ENCODE data around the gene RAPGEF4. TPM values are rescaled to one million over a fixed set of nuclear protein-coding genes. Genes with fewer than 3 reads are reported as not detected.

RAPGEF4 gene
- total RNA-seq, 1 experiment from 2014 or later: not detected

DNA sequence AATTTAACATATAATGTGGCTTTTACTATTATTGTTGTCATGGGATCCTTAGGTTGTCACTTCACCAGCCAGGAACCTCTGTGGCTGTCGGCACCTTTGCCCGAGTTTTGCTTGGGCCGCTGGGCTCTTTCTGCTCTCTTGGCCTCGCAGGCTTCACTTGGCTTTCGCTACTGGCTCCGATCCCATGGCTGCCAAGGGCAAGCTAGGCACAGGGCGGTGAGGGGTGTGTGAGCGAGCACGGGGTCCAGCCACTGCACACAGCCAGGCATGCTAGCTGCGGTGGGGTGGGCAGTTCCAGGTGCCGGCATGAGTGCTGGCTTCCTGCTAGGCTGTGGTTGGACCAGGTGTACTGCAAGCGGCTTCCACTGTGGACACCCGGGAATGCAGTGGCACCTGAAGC is 23.4 kb upstream of the RAPGEF4 start:
- no TSS peak for BruUV-seq (replicated peaks)
- no peak for TF ChIP-seq EZH2 (IDR thresholded peaks at IDR 0.05; ENCODE audit: low read depth)
- TF ChIP-seq, protein P1, sequence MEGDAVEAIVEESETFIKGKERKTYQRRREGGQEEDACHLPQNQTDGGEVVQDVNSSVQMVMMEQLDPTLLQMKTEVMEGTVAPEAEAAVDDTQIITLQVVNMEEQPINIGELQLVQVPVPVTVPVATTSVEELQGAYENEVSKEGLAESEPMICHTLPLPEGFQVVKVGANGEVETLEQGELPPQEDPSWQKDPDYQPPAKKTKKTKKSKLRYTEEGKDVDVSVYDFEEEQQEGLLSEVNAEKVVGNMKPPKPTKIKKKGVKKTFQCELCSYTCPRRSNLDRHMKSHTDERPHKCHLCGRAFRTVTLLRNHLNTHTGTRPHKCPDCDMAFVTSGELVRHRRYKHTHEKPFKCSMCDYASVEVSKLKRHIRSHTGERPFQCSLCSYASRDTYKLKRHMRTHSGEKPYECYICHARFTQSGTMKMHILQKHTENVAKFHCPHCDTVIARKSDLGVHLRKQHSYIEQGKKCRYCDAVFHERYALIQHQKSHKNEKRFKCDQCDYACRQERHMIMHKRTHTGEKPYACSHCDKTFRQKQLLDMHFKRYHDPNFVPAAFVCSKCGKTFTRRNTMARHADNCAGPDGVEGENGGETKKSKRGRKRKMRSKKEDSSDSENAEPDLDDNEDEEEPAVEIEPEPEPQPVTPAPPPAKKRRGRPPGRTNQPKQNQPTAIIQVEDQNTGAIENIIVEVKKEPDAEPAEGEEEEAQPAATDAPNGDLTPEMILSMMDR (conservative IDR thresholded peaks at IDR 0.05): no peak
- Histone ChIP-seq H3K9me2 (ENCODE audit: insufficient read depth) (no peaks in the 10 kb centered on the region), H4K20me1 (ENCODE audit: insufficient read depth) (no peaks in the 10 kb centered on the region), H2AFZ (no peak overlapping the region), H3K27me3 (ENCODE audit: insufficient read depth, low read depth) (no peaks in the 10 kb centered on the region), H3F3A (ENCODE audit: insufficient read depth, low read depth) (peaks cover 8% of the 10 kb centered on the region), H3K4me3 (no peak overlapping the region), H3K4me1 (replicated peaks; ENCODE audit: insufficient read depth) (peaks cover 10% of the 10 kb centered on the region), H3K4me2 (no peak overlapping the region), H3K36me3 (ENCODE audit: low read depth) (no peaks in the 10 kb centered on the region), H3K27ac (no peak overlapping the region), H3K79me2 (ENCODE audit: low read depth) (no peaks in the 10 kb centered on the region), H3K9me3 (ENCODE audit: insufficient read depth, low read depth) (no peaks in the 10 kb centered on the region; the same call in 1 of the 2 replicates)
- ChIA-PET CTCF (no interaction called here), POLR2A (ENCODE audit: unreplicated experiment) (no interaction called here)
- intact Hi-C loops (cut with micrococcal nuclease; ENCODE audit: unreplicated experiment): loop anchor here (5.0 kb wide), 2 partner anchors 230 to 1005 kb away; no protein-coding TSS in a partner anchor
- no peak for DNase-seq

DNA sequence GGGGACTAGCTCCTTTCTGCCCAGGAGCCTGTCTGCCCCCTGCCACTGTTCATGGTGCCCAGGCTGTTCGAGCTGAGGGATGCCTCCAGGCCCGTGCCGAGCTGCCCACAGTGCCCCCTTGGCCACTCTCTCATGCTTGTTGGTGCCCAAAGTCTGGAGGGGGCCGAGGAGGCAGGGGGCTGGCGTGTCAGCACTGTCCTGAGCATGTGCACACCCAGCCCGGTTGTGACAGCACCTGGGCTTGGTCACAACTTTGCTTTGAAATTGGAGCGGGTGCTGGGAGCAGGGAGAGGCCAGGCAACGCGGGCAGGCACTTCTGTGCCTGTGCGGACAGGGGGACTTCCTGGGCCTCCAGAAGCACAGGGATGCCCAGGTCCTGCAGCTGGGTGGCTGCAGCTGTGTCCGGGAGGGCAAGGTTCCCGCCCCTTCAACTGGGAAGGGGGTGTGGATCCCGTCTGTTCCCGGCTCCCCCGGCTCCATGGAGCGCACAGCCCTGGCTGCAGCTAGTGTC is 22.2 kb upstream of the RAPGEF4 start:
- Histone ChIP-seq H3K79me2 (ENCODE audit: low read depth) (no peaks in the 10 kb centered on the region), H3F3A (ENCODE audit: insufficient read depth, low read depth) (peaks cover 8% of the 10 kb centered on the region), H3K4me2 (no peak overlapping the region), H4K20me1 (ENCODE audit: insufficient read depth) (no peaks in the 10 kb centered on the region), H3K27ac (no peak overlapping the region), H3K27me3 (ENCODE audit: insufficient read depth, low read depth) (no peaks in the 10 kb centered on the region), H2AFZ (no peak overlapping the region), H3K9me2 (ENCODE audit: insufficient read depth) (no peaks in the 10 kb centered on the region), H3K4me3 (no peak overlapping the region), H3K36me3 (ENCODE audit: low read depth) (no peaks in the 10 kb centered on the region), H3K4me1 (replicated peaks; ENCODE audit: insufficient read depth) (peaks cover 10% of the 10 kb centered on the region), H3K9me3 (ENCODE audit: insufficient read depth, low read depth) (no peaks in the 10 kb centered on the region; the same call in 1 of the 2 replicates)
- ChIA-PET POLR2A (ENCODE audit: unreplicated experiment) (no interaction called here), CTCF (no interaction called here)
- DNase-seq: no peak
- BruUV-seq (replicated peaks): no TSS peak
- intact Hi-C loops (cut with micrococcal nuclease; ENCODE audit: unreplicated experiment): loop anchor here (5.0 kb wide), 2 partner anchors 231 to 1006 kb away; no protein-coding TSS in a partner anchor
- no peak for TF ChIP-seq EZH2 (IDR thresholded peaks at IDR 0.05; ENCODE audit: low read depth)
- TF ChIP-seq, protein P1 (conservative IDR thresholded peaks at IDR 0.05): no peak

DNA sequence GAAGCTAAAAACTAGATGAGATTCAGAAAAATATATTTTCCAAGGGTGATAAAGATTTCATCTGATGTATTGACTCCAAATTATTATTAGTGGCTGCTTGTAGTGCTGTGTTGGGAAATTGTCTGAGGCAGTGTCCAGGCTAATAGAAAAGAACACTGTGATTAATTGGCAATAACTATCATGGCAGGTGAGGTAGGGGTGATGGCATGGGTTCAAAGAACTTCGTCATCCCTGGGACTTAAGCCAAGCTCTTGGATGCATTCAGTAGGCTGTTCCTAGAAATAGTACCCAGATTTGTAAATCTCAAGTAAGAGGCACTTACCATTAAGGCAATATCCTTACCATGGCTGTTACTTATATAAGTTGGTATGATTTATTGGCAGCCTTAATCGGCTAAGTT is 13.2 kb upstream of the RAPGEF4 start:
- TF ChIP-seq EZH2 (IDR thresholded peaks at IDR 0.05; ENCODE audit: low read depth): no peak
- TF ChIP-seq, protein P1 (conservative IDR thresholded peaks at IDR 0.05): no peak
- Histone ChIP-seq H2AFZ (no peak overlapping the region), H3K4me1 (replicated peaks; ENCODE audit: insufficient read depth) (no peaks in the 10 kb centered on the region), H4K20me1 (ENCODE audit: insufficient read depth) (no peaks in the 10 kb centered on the region), H3F3A (ENCODE audit: insufficient read depth, low read depth) (no peaks in the 10 kb centered on the region), H3K9me2 (ENCODE audit: insufficient read depth) (no peaks in the 10 kb centered on the region), H3K4me3 (no peak overlapping the region), H3K27ac (no peak overlapping the region), H3K9me3 (ENCODE audit: insufficient read depth, low read depth) (no peaks in the 10 kb centered on the region), H3K79me2 (ENCODE audit: low read depth) (no peaks in the 10 kb centered on the region), H3K36me3 (ENCODE audit: low read depth) (no peaks in the 10 kb centered on the region), H3K4me2 (no peak overlapping the region), H3K27me3 (ENCODE audit: insufficient read depth, low read depth) (no peaks in the 10 kb centered on the region)
- DNase-seq: no peak
- ChIA-PET CTCF (no interaction called here), POLR2A (ENCODE audit: unreplicated experiment) (no interaction called here)
- no TSS peak for BruUV-seq (replicated peaks)
- intact Hi-C loops (cut with micrococcal nuclease; ENCODE audit: unreplicated experiment): no loop called here
